IMR-90 (cell line): ENCODE results near the gene ADCY1. TPM values are rescaled to one million over a fixed set of nuclear protein-coding genes. Genes with fewer than 3 reads are reported as not detected.

Experiments used
- ATAC-seq: fragments of 200-7000 bp; cut with Tn5 transposase; 2 replicates; pipeline ENCODE4 v1.9.1; 2020; ENCODE audit warnings: low read depth, mild to moderate bottlenecking, moderate library complexity
- BruUV-seq: library from RNA; stranded (reverse); fragments of 400-500 nt; replicated peaks from 2 replicates; lab custom pipeline; 2021; lab: Mats Ljungman, UMichigan
- CTCF ChIA-PET: fragments of 300-600 bp; formaldehyde crosslinking; extraction: SDS; loops from one replicate; lab custom pipeline; 2021; ENCODE audit warnings: antibody characterized with exemption; lab: Yijun Ruan, JAX
- POLR2A ChIA-PET: fragments of 300-600 bp; sonication (Branson Sonifier 250); formaldehyde crosslinking; loops from one replicate; lab custom pipeline; 2022; ENCODE audit warnings: antibody characterized with exemption; ENCODE audit not compliant: unreplicated experiment; lab: Charles Lee
- DNase-seq: peaks from one replicate; pipeline ENCODE4 v3.0.0; 2013
- H2AFZ ChIP-seq: replicated peaks from 2 replicates; pipeline ENCODE3; 2013; ENCODE audit warnings: low read length, mild to moderate bottlenecking; ENCODE audit not compliant: poor library complexity
- H2AK5ac ChIP-seq: 2 replicates; pipeline ENCODE4 v1.6.1; 2013; ENCODE audit warnings: low read depth, low read length, inconsistent platforms
- H2AK9ac ChIP-seq: replicated peaks from 2 replicates; pipeline ENCODE3; 2013; ENCODE audit warnings: mild to moderate bottlenecking, low read depth, low read length, moderate library complexity; ENCODE audit not compliant: poor library complexity
- H2BK120ac ChIP-seq: 2 replicates; pipeline ENCODE4 v1.6.1; 2013; ENCODE audit warnings: low read depth, low read length, inconsistent platforms
- H2BK15ac ChIP-seq: 3 replicates; pipeline ENCODE4 v1.6.1; 2013; ENCODE audit warnings: low read depth, low read length, inconsistent platforms
- H2BK20ac ChIP-seq: 2 replicates; pipeline ENCODE4 v1.6.1; 2013; ENCODE audit warnings: low read depth, mild to moderate bottlenecking, inconsistent platforms, low read length, moderate library complexity
- H2BK5ac ChIP-seq: 2 replicates; pipeline ENCODE4 v1.6.1; 2013; ENCODE audit warnings: mild to moderate bottlenecking, low read depth, low read length, inconsistent platforms; ENCODE audit not compliant: poor library complexity, severe bottlenecking
- H3K14ac ChIP-seq: replicated peaks from 2 replicates; pipeline ENCODE4 v1.6.1; 2013; ENCODE audit warnings: low read depth, low read length, inconsistent platforms
- H3K18ac ChIP-seq: 2 replicates; pipeline ENCODE4 v1.6.1; 2013; ENCODE audit warnings: low read depth, low read length, control low read depth
- H3K23ac ChIP-seq: 2 replicates; pipeline ENCODE4 v1.6.1; 2013; ENCODE audit warnings: low read depth, low read length, inconsistent platforms
- H3K27ac ChIP-seq: 2 replicates; pipeline ENCODE4 v1.5.1; 2013; ENCODE audit warnings: mild to moderate bottlenecking, control low read depth, low read length; ENCODE audit not compliant: insufficient read depth
- H3K27me3 ChIP-seq: 2 replicates; pipeline ENCODE4 v1.6.1; 2013; ENCODE audit warnings: low read length; ENCODE audit not compliant: control insufficient read depth, insufficient read depth
- H3K36me3 ChIP-seq: 2 replicates; pipeline ENCODE4 v1.6.1; 2013; ENCODE audit warnings: low read length, mixed read lengths; ENCODE audit not compliant: control insufficient read depth, insufficient read depth
- H3K4ac ChIP-seq: 2 replicates; pipeline ENCODE4 v1.6.1; 2013; ENCODE audit warnings: low read depth, low read length, inconsistent platforms
- H3K4me1 ChIP-seq: 2 replicates; pipeline ENCODE4 v1.6.1; 2013; ENCODE audit warnings: low read length, mixed read lengths; ENCODE audit not compliant: control insufficient read depth, insufficient read depth
- H3K4me2 ChIP-seq: 2 replicates; pipeline ENCODE4 v1.6.1; 2013; ENCODE audit warnings: low read depth, mild to moderate bottlenecking, control low read depth, low read length, moderate library complexity
- H3K4me3 ChIP-seq: 2 replicates; pipeline ENCODE4 v1.5.1; 2013; ENCODE audit warnings: low read depth, mild to moderate bottlenecking, control low read depth, low read length, moderate library complexity; ENCODE audit not compliant: insufficient read depth
- H3K56ac ChIP-seq: 2 replicates; pipeline ENCODE4 v1.6.1; 2013; ENCODE audit warnings: low read length, inconsistent platforms; ENCODE audit not compliant: insufficient read depth; ENCODE audit errors: extremely low read depth
- H3K79me1 ChIP-seq, 2 experiments: 2 replicates each; pipeline ENCODE4 v1.6.1; 2013; ENCODE audit warnings: low read length in 2 of 2, inconsistent platforms in 1 of 2, low read depth in 1 of 2
- H3K9ac ChIP-seq: 2 replicates; pipeline ENCODE4 v1.6.1; 2013; ENCODE audit warnings: low read depth, low read length, control low read depth
- H3K9me1 ChIP-seq: 2 replicates; pipeline ENCODE4 v1.6.1; 2013; ENCODE audit warnings: low read length, inconsistent platforms; ENCODE audit not compliant: insufficient read depth
- H3K9me3 ChIP-seq: 2 replicates; pipeline ENCODE4 v1.6.1; 2013; ENCODE audit warnings: low read length; ENCODE audit not compliant: control insufficient read depth, insufficient read depth
- H4K20me1 ChIP-seq: 2 replicates; pipeline ENCODE4 v1.6.1; 2013; ENCODE audit warnings: low read length, inconsistent platforms; ENCODE audit not compliant: insufficient read depth
- H4K5ac ChIP-seq: 2 replicates; pipeline ENCODE4 v1.6.1; 2013; ENCODE audit warnings: mild to moderate bottlenecking, low read depth, low read length, control low read depth
- H4K8ac ChIP-seq, 2 experiments: 2 replicates each; pipeline ENCODE4 v1.6.1; 2013; ENCODE audit warnings: low read depth in 2 of 2, low read length in 2 of 2, control low read depth in 1 of 2, inconsistent platforms in 1 of 2
- H4K91ac ChIP-seq: 2 replicates; pipeline ENCODE4 v1.6.1; 2013; ENCODE audit warnings: low read depth, low read length, inconsistent platforms; ENCODE audit not compliant: insufficient read depth
- CHD1 ChIP-seq: IDR thresholded peaks from 2 replicates; pipeline ENCODE4 v1.6.1; 2012; ENCODE audit warnings: low read depth, low read length, improper control_type of control experiment
- ELK1 ChIP-seq: fragments of 150-350 bp; IDR thresholded peaks from 2 replicates; pipeline ENCODE4 v1.6.1; 2016; ENCODE audit warnings: low read depth, mild to moderate bottlenecking, low read length, moderate library complexity, borderline replicate concordance
- FOS ChIP-seq: fragments of 150-350 bp; IDR thresholded peaks from 2 replicates; pipeline ENCODE4 v1.6.1; 2016; ENCODE audit warnings: low read depth, low read length
- MAZ ChIP-seq: IDR thresholded peaks from 2 replicates; pipeline ENCODE4 v1.6.1; 2012; ENCODE audit warnings: low read depth, mild to moderate bottlenecking, low read length, improper control_type of control experiment, moderate library complexity, borderline replicate concordance
- MXI1 ChIP-seq: IDR thresholded peaks from 2 replicates; pipeline ENCODE4 v1.6.1; 2012; ENCODE audit warnings: low read depth, mild to moderate bottlenecking, low read length, moderate library complexity, borderline replicate concordance
- NFE2L2 ChIP-seq: fragments of 150-350 bp; IDR thresholded peaks from 2 replicates; pipeline ENCODE4 v1.6.1; 2016; ENCODE audit warnings: low read depth, mild to moderate bottlenecking, low read length
- POLR2A ChIP-seq: IDR thresholded peaks from 2 replicates; pipeline ENCODE4 v1.6.1; 2012; ENCODE audit warnings: mild to moderate bottlenecking, low read depth, low read length
- SMC3 ChIP-seq: fragments of 150-350 bp; IDR thresholded peaks from 2 replicates; pipeline ENCODE4 v1.6.1; 2016; ENCODE audit warnings: low read depth, mild to moderate bottlenecking, antibody characterized with exemption, low read length, moderate library complexity
- WGBS, 2 experiments: methylation state at CpG; one replicate each; pipeline versions ENCODE4 v1.1.5 to v1.1.7; 2013; ENCODE audit warnings: missing lambda C conversion rate in 2 of 2; ENCODE audit not compliant: insufficient read length in 1 of 2; ENCODE audit errors: extremely low coverage in 2 of 2; 5-methylcytosine and 5-hydroxymethylcytosine counted together
- dilution Hi-C: fragments of 300-500 bp; cut with HindIII; formaldehyde crosslinking; loops from one replicate; pipeline ENCODE4 v1.14.3; 2018; ENCODE audit warnings: low sequenced_read_pairs; ENCODE audit not compliant: unreplicated experiment
- in situ Hi-C: fragments of 300-500 bp; cut with MboI; formaldehyde crosslinking; loops from 3 replicates; pipeline ENCODE4 v1.14.3; 2019; ENCODE audit warnings: low sequenced_read_pairs, inconsistent platforms, mixed read lengths
- intact Hi-C: fragments of 100-400 bp; cut with micrococcal nuclease; formaldehyde crosslinking; loops from 2 replicates; pipeline ENCODE4 v1.10.0; 2022
- polyA plus RNA-seq, 3 experiments: library from polyadenylated mRNA; depleted of rRNA; stranded (reverse); fragments of >200 nt; gene quantifications; 2 replicates each; pipeline ENCODE4 v1.2.3, GENCODE V29; 2012; ENCODE audit warnings: low replicate concordance in 1 of 3
- total RNA-seq: library from RNA; depleted of rRNA; stranded (reverse); fragments of >200 nt; gene quantifications from 2 replicates; pipeline ENCODE4 v1.2.3, GENCODE V29; 2012
- TF ChIP-seq, protein P1 (sequence below): fragments of 150-350 bp; IDR thresholded peaks from 2 replicates; pipeline ENCODE4 v1.6.1; 2017; ENCODE audit warnings: mild to moderate bottlenecking, antibody characterized with exemption, low read length, low read depth

ADCY1 gene
- total and polyA plus RNA-seq, 2 of the 4 experiments (the other 2 are of a cell fraction), result 0.18 to 0.24 TPM

DNA sequence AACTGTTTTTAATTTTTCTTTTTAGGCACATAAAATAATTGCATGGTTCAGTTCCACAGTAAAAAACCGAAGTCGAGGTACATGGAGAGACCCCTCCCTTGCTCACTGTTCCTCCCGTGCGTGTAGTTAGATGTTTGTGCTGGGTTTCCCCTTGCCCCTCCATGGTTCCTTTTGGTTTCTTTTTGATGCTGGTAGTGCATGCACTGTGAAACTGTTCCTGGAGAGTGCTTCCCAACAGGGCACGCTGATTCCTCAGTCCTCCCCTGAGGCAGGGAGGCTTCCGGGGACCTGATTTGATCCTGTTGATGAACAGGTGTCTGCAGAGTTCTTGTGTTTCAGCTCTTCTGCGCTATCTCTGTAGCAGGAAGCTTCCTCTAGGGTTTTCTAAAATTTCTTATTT, 69.5 kb downstream of the ADCY1 start:
- Histone ChIP-seq H2BK15ac (no peak overlapping the region), H4K5ac (no peak overlapping the region), H3K27ac (no peak overlapping the region), H3K9ac (no peak overlapping the region), H3K79me1 (no peaks in the 10 kb centered on the region), H3K4ac (no peak overlapping the region), H3K4me3 (no peak overlapping the region), H3K27me3 (peaks cover 14% of the 10 kb centered on the region), H3K36me3 (no peaks in the 10 kb centered on the region), H2BK120ac (no peak overlapping the region), H3K56ac (no peak overlapping the region), H3K14ac (no peak overlapping the region), H2BK20ac (no peak overlapping the region), H4K8ac (no peak overlapping the region), H4K91ac (no peak overlapping the region), H3K4me1 (no peaks in the 10 kb centered on the region), H2AFZ (no peak overlapping the region), H2AK5ac (no peak overlapping the region), H3K18ac (no peak overlapping the region), H3K23ac (no peak overlapping the region), H2BK5ac (no peak overlapping the region), H4K20me1 (no peaks in the 10 kb centered on the region), H2AK9ac (no peak overlapping the region), H3K4me2 (no peak overlapping the region), H3K9me3 (no peaks in the 10 kb centered on the region), H3K9me1 (no peaks in the 10 kb centered on the region; the same call in 1 of the 2 replicates)
- TF ChIP-seq SMC3 (no peak), CHD1 (no peak), MAZ (no peak), FOS (no peak), NFE2L2 (no peak), MXI1 (no peak), ELK1 (no peak), POLR2A (no peak)
- TF ChIP-seq, protein P1, sequence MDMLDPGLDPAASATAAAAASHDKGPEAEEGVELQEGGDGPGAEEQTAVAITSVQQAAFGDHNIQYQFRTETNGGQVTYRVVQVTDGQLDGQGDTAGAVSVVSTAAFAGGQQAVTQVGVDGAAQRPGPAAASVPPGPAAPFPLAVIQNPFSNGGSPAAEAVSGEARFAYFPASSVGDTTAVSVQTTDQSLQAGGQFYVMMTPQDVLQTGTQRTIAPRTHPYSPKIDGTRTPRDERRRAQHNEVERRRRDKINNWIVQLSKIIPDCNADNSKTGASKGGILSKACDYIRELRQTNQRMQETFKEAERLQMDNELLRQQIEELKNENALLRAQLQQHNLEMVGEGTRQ, result no peak
- DNase-seq (no peak), ATAC-seq (no peak)
- BruUV-seq, result no TSS peak
- in situ Hi-C loops (no loop called here), intact Hi-C loops (no loop called here), dilution Hi-C loops (no loop called here)
- POLR2A ChIA-PET, result no interaction called here
- no CpG with 5 or more reads among the region's 7 CpGs for WGBS, 2 experiments
- CTCF ChIA-PET, result no interaction called here
